ENCODE measurements around the gene SNAPC1. TPM values are rescaled to one million over a fixed set of nuclear protein-coding genes. Genes with fewer than 3 reads are reported as not detected.

Gene SNAPC1
- total RNA-seq: 1 to 10 TPM; 1.3 to 3.0 TPM

- intact Hi-C loops (cut with DNase I): no loop called here
- Histone ChIP-seq H3K9me3 (no peaks in the 10 kb centered on the region), H3K4me1 (peaks cover 5% of the 10 kb centered on the region), H3K27me3 (no peaks in the 10 kb centered on the region), H3K9ac (ENCODE audit: low read depth in 2 of 2, low read length in 2 of 2) (peak within 1 kb of the TSS; percentile 72 to 79), H3K4me3 (peak within 1 kb of the TSS; percentile 56), H3K27ac (peak within 1 kb of the TSS; percentile 75), H3K36me3 (no peaks in the 10 kb centered on the region)
- TF ChIP-seq CTCF (IDR thresholded peaks at IDR 0.05): no peak
- peak; percentile 98 for DNase-seq
Observed at GRCh38 chr14:61761959-61762786, at the start of gene SNAPC1. SNAPC1 (plus strand) TSS chr14:61762420; CDS start chr14:61762461, 41 bp downstream.

GRCh38 chr14:61713724-61714437 is 48.3 kb upstream of the SNAPC1 start:
- no peak for TF ChIP-seq CTCF (IDR thresholded peaks at IDR 0.05)
- H3K4me1 ChIP-seq: peaks cover 8% of the 10 kb centered on the region

GRCh38 chr14:61716956-61717355 is 45.3 kb upstream of the SNAPC1 start:
- no peak for TF ChIP-seq CTCF (IDR thresholded peaks at IDR 0.05)
- intact Hi-C loops (cut with DNase I): no loop called here
- Histone ChIP-seq H3K27me3 (no peaks in the 10 kb centered on the region), H3K27ac (no peak overlapping the region), H3K4me1 (peaks cover 8% of the 10 kb centered on the region), H3K4me3 (no peak overlapping the region), H3K9ac (ENCODE audit: low read depth in 2 of 2, low read length in 2 of 2) (no peak overlapping the region), H3K9me3 (no peaks in the 10 kb centered on the region), H3K36me3 (no peaks in the 10 kb centered on the region)
- DNase-seq: no peak

More at GRCh38 chr14:61713724-61714437, 48.3 kb upstream of the SNAPC1 start:
- Histone ChIP-seq H3K9ac (ENCODE audit: low read depth in 2 of 2, low read length in 2 of 2) (no peak overlapping the region), H3K36me3 (no peaks in the 10 kb centered on the region), H3K27me3 (no peaks in the 10 kb centered on the region), H3K4me3 (no peak overlapping the region), H3K27ac (no peak overlapping the region), H3K9me3 (no peaks in the 10 kb centered on the region)
- no peak for DNase-seq
- intact Hi-C loops (cut with DNase I): no loop called here

- Histone ChIP-seq H3K27me3 (no peaks in the 10 kb centered on the region), H3K9me3 (no peaks in the 10 kb centered on the region), H3K4me3 (no peak overlapping the region), H3K27ac (no peak overlapping the region), H3K4me1 (peaks cover 3% of the 10 kb centered on the region), H3K9ac (ENCODE audit: low read depth in 2 of 2, low read length in 2 of 2) (no peak overlapping the region), H3K36me3 (no peaks in the 10 kb centered on the region)
- no peak for DNase-seq
- intact Hi-C loops (cut with DNase I): no loop called here
- TF ChIP-seq CTCF (IDR thresholded peaks at IDR 0.05): no peak
Observed at GRCh38 chr14:61718039-61718438, 44.2 kb upstream of the SNAPC1 start.

GRCh38 chr14:61719344-61720293 is 42.6 kb upstream of the SNAPC1 start:
- Histone ChIP-seq H3K27me3 (no peaks in the 10 kb centered on the region), H3K9ac (ENCODE audit: low read depth in 2 of 2, low read length in 2 of 2) (no peak overlapping the region), H3K27ac (peak overlapping the region; percentile 20), H3K9me3 (no peaks in the 10 kb centered on the region), H3K4me1 (no peaks in the 10 kb centered on the region), H3K36me3 (no peaks in the 10 kb centered on the region), H3K4me3 (no peak overlapping the region)
- TF ChIP-seq CTCF (IDR thresholded peaks at IDR 0.05): no peak
- intact Hi-C loops (cut with DNase I): no loop called here
- no peak for DNase-seq
